Endothelial cell of umbilical vein (primary cell): ENCODE data around the gene LRG1. TPM values are rescaled to one million over a fixed set of nuclear protein-coding genes. Genes with fewer than 3 reads are reported as not detected.

Source experiments
- BruUV-seq: library from RNA; stranded (reverse); fragments of 400-500 nt; replicated peaks from 2 replicates; lab custom pipeline; 2021; lab: Mats Ljungman, UMichigan
- CTCF ChIA-PET: fragments of 300-600, 350-600 bp; sonication (Branson Sonifier 250); formaldehyde crosslinking; loops from one replicate; lab custom pipeline; 2021; ENCODE audit warnings: antibody characterized with exemption, inconsistent platforms; lab: Charles Lee
- POLR2A ChIA-PET: fragments of 300-600, 350-600 bp; sonication (Branson Sonifier 250); formaldehyde crosslinking; loops from one replicate; lab custom pipeline; 2021; ENCODE audit warnings: antibody characterized with exemption, inconsistent platforms; lab: Charles Lee
- DNase-seq: peaks from one replicate; pipeline ENCODE4 v3.0.0-alpha.2; 2011; ENCODE audit warnings: low read depth, low spot score
- FAIRE-seq: peaks from 2 replicates; lab custom pipeline; 2011; peaks lifted over from hg19 to GRCh38; lab: Jason Lieb, UNC
- H2AFZ ChIP-seq: 2 replicates; pipeline ENCODE4 v1.6.0; 2012; ENCODE audit warnings: low read depth, low read length, control low read depth, inconsistent platforms
- H3K27ac ChIP-seq: 2 replicates; pipeline ENCODE4 v1.5.1; 2011; ENCODE audit warnings: low read depth, mild to moderate bottlenecking, control low read depth, low read length, moderate library complexity; ENCODE audit not compliant: insufficient read depth
- H3K27me3 ChIP-seq, 2 experiments: 2 replicates each; pipeline versions ENCODE4 v1.6.0 to v1.6.1; 2011; ENCODE audit warnings: low read length in 2 of 2, mixed read lengths in 1 of 2; ENCODE audit not compliant: control insufficient read depth in 2 of 2, insufficient read depth in 2 of 2
- H3K36me3 ChIP-seq, 2 experiments: 2 replicates in 1 of 2; 3 replicates in 1 of 2; pipeline ENCODE4 v1.5.1; 2011; ENCODE audit warnings: low read length in 2 of 2, mild to moderate bottlenecking in 1 of 2, moderate library complexity in 1 of 2; ENCODE audit not compliant: control insufficient read depth in 2 of 2, insufficient read depth in 2 of 2; ENCODE audit errors: extremely low read depth in 1 of 2
- H3K4me1 ChIP-seq: 3 replicates; pipeline ENCODE4 v1.5.1; 2011; ENCODE audit warnings: mild to moderate bottlenecking, low read length; ENCODE audit not compliant: control insufficient read depth, insufficient read depth; ENCODE audit errors: extremely low read depth
- H3K4me2 ChIP-seq: 2 replicates; pipeline ENCODE4 v1.6.1; 2011; ENCODE audit warnings: low read length, control low read depth, mixed read lengths; ENCODE audit not compliant: insufficient read depth
- H3K4me3 ChIP-seq, 3 experiments: fragments of 200-600 bp in 1 of 3; sonication (generic), shearing (Covaris generic) in 1 of 3; replicated peaks in 1 of 3; 2 replicates each; pipeline ENCODE4 v1.5.1; 2011 to 2016; ENCODE audit warnings: control low read depth in 3 of 3, low read length in 3 of 3, mild to moderate bottlenecking in 2 of 3, inconsistent platforms in 1 of 3, low read depth in 1 of 3, moderate library complexity in 1 of 3; ENCODE audit not compliant: insufficient read depth in 1 of 3
- H3K79me2 ChIP-seq: 2 replicates; pipeline ENCODE4 v1.6.0; 2012; ENCODE audit warnings: low read length, inconsistent platforms; ENCODE audit not compliant: control insufficient read depth, insufficient read depth
- H3K9ac ChIP-seq: replicated peaks from 2 replicates; pipeline ENCODE3; 2011; ENCODE audit warnings: low read length, control low read depth; ENCODE audit not compliant: insufficient read depth; ENCODE audit errors: extremely low read depth
- H3K9me1 ChIP-seq: replicated peaks from 3 replicates; pipeline ENCODE4 v1.6.0; 2011; ENCODE audit warnings: mild to moderate bottlenecking, low read length; ENCODE audit not compliant: control insufficient read depth, insufficient read depth; ENCODE audit errors: extremely low read depth
- H3K9me3 ChIP-seq: replicated peaks from 2 replicates; pipeline ENCODE4 v1.5.1; 2012; ENCODE audit warnings: low read length, inconsistent platforms; ENCODE audit not compliant: control insufficient read depth, insufficient read depth
- H4K20me1 ChIP-seq: replicated peaks from 2 replicates; pipeline ENCODE3; 2011; ENCODE audit warnings: mild to moderate bottlenecking, low read length; ENCODE audit not compliant: control insufficient read depth, insufficient read depth; ENCODE audit errors: extremely low read depth
- CTCF ChIP-seq, 2 donors: IDR thresholded peaks; 1 replicate in 1 of 2; 2 replicates in 1 of 2; pipeline ENCODE4 v1.5.1; 2011; ENCODE audit warnings: low read length in 2 of 2, mild to moderate bottlenecking in 2 of 2, moderate library complexity in 2 of 2, control low read depth in 1 of 2, inconsistent platforms in 1 of 2, low read depth in 1 of 2; ENCODE audit not compliant: insufficient read depth in 1 of 2; ENCODE audit errors: extremely low read depth in 1 of 2
- EZH2 ChIP-seq: IDR thresholded peaks from 2 replicates; pipeline ENCODE4 v1.6.1; 2012; ENCODE audit warnings: borderline replicate concordance, low read depth, mild to moderate bottlenecking, moderate library complexity, low read length, inconsistent platforms; ENCODE audit not compliant: severe bottlenecking
- FOS ChIP-seq: IDR thresholded peaks from 2 replicates; pipeline ENCODE4 v1.6.1; 2011; ENCODE audit warnings: mild to moderate bottlenecking, low read length, moderate library complexity, borderline replicate concordance; ENCODE audit not compliant: insufficient read depth
- GATA2 ChIP-seq: IDR thresholded peaks from 2 replicates; pipeline ENCODE4 v1.7.0; 2011; ENCODE audit warnings: low read depth, mild to moderate bottlenecking, moderate library complexity, mixed read lengths, low read length; ENCODE audit not compliant: insufficient read length, insufficient read depth
- JUN ChIP-seq: IDR thresholded peaks from 2 replicates; pipeline ENCODE4 v1.6.1; 2011; ENCODE audit warnings: borderline replicate concordance, low read depth; ENCODE audit not compliant: insufficient read length, insufficient read depth
- MAX ChIP-seq: IDR thresholded peaks from 2 replicates; pipeline ENCODE4 v1.6.1; 2011; ENCODE audit not compliant: insufficient read depth, insufficient read length
- MYC ChIP-seq: IDR thresholded peaks from one replicate; pipeline ENCODE4 v1.6.1; 2011; ENCODE audit warnings: mild to moderate bottlenecking, low read depth, low read length
- POLR2A ChIP-seq: IDR thresholded peaks from 2 replicates; pipeline ENCODE4 v1.6.1; 2012; ENCODE audit warnings: low read depth, mild to moderate bottlenecking, control low read depth, low read length
- POLR2AphosphoS5 ChIP-seq: IDR thresholded peaks from 2 replicates; pipeline ENCODE4 v1.6.1; 2012; ENCODE audit warnings: low read depth, mild to moderate bottlenecking, control low read depth, low read length, moderate library complexity; ENCODE audit not compliant: insufficient read depth
- dilution Hi-C: fragments of 300-500 bp; cut with MboI; formaldehyde crosslinking; loops from one replicate; pipeline ENCODE4 v1.15.0; 2019; ENCODE audit warnings: low sequenced_read_pairs; ENCODE audit not compliant: extremely low pct_ligation_motif_present
- intact Hi-C: fragments of 100-400 bp; cut with micrococcal nuclease; formaldehyde crosslinking; loops from one replicate; pipeline ENCODE4 v1.10.0; 2022
- polyA plus RNA-seq, 4 experiments: library from polyadenylated mRNA; depleted of rRNA in 3 of 4; stranded (reverse) in 3 of 4; unstranded in 1 of 4; fragments of >200 nt; gene quantifications; 2 replicates each; pipeline versions ENCODE4 v1.2.1 to v1.2.3, GENCODE V29; 2011 to 2012; ENCODE audit warnings: missing spikeins in 1 of 4
- total RNA-seq: library from RNA; stranded (reverse); gene quantifications from 2 replicates; pipeline ENCODE4 v1.2.3, GENCODE V29; 2021

Gene LRG1
- total and polyA plus RNA-seq, 2 donors (not counting 3 experiments of a cell fraction or from before 2014, with no cell fraction given), result 0.21 to 0.31 TPM

- Histone ChIP-seq H3K9ac (no peak overlapping the region), H3K27ac (no peak overlapping the region), H2AFZ (no peak overlapping the region), H3K4me3 (no peak overlapping the region), H3K79me2 (no peaks in the 10 kb centered on the region), H3K9me3 (no peaks in the 10 kb centered on the region), H3K4me1 (no peaks in the 10 kb centered on the region), H3K27me3 (no peaks in the 10 kb centered on the region), H3K4me2 (no peak overlapping the region), H3K9me1 (no peaks in the 10 kb centered on the region), H4K20me1 (no peaks in the 10 kb centered on the region), H3K36me3 (no peaks in the 10 kb centered on the region)
- DNase-seq (no peak), FAIRE-seq (no peak)
- intact Hi-C loops, result no loop called here
- POLR2A ChIA-PET, result interaction anchor here (0.6 kb wide), 1 partner anchor 101 kb away, joined by 3 read pairs; no protein-coding TSS in a partner anchor
- dilution Hi-C loops, result no loop called here
- CTCF ChIA-PET, result interaction anchor here (0.7 to 2.8 kb wide), 3 partner anchors 9 to 119 kb away, joined by 3 to 17 read pairs (median 7); no protein-coding TSS in a partner anchor
- no TSS peak for BruUV-seq
- TF ChIP-seq POLR2AphosphoS5, result no peak
- no peak for TF ChIP-seq GATA2
- TF ChIP-seq MYC, result no peak
- TF ChIP-seq POLR2A, result no peak
- no peak for TF ChIP-seq MAX
- TF ChIP-seq CTCF (IDR thresholded peaks at IDR 0.05; ENCODE audit: extremely low read depth in 1 of 2, insufficient read depth in 1 of 2, low read depth in 1 of 2, low read length in 2 of 2), result no peak
- TF ChIP-seq FOS, result no peak
- TF ChIP-seq JUN, result no peak
- TF ChIP-seq EZH2, result no peak
Measured at GRCh38 chr19:4516939-4517300, 22.9 kb downstream of the LRG1 start.
